Cardiac fibroblast (primary cell): ENCODE data around the gene RBM33.

ENCODE experiments used
- DNase-seq, 2 donors: peaks; one replicate each; pipeline versions ENCODE4 v3.0.0 to v3.0.0-alpha.2; 2010; ENCODE audit warnings: low read depth in 2 of 2
- H3K4me3 ChIP-seq, 2 donors: replicated peaks in 1 of 2; 1 replicate in 1 of 2; 2 replicates in 1 of 2; pipeline ENCODE4 v1.5.1; 2011; ENCODE audit warnings: low read depth in 2 of 2, low read length in 2 of 2, mild to moderate bottlenecking in 2 of 2, moderate library complexity in 1 of 2
- TF ChIP-seq, protein P1 (sequence below): IDR thresholded peaks from one replicate; pipeline ENCODE4 v1.5.1; 2011; ENCODE audit warnings: low read depth, mild to moderate bottlenecking, low read length, inconsistent platforms

The RBM33 gene

DNA sequence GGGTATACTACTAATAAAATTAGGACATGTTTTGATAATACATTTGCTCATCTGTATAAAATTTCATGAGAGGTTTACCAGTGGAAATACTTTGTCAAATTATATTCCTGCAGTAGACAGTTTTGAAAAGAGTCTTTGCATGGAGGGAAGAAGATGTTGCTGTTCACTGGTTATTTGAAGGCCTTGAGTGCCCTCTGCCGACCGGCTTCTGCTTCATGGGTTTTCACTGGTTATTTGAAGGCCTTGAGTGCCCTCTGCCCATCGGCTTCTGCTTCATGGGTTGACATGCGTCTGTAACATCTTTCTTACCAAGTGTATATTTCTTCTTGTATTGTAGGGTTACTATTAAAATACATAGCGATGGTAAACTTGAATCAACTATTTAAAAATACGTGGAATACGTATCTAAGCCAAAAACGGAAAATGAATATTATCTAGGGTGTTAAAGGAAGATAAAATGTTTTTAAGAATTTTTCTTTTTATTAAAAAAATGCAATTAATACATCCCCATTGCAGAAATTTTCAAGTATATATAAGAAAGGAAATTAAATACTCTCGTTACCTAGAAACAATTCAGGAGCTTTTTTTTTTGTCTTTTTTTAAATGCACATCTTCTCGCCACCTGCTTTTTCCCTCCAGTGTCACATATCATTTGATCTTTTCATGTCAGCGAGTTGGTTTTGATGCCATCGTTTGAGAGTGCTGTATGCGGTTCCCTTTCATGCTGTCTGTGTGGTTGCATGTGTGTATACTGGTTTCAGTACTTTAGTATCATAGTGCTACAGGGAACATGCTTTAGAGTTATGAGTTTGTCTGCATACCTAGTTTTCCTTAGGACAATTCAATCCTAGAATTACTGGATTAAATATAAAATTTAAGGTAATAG, 94.4 kb downstream of the RBM33 start:
- peak; percentile 86 to 88 for DNase-seq
- H3K4me3 ChIP-seq, result no peak overlapping the region
- TF ChIP-seq, protein P1, sequence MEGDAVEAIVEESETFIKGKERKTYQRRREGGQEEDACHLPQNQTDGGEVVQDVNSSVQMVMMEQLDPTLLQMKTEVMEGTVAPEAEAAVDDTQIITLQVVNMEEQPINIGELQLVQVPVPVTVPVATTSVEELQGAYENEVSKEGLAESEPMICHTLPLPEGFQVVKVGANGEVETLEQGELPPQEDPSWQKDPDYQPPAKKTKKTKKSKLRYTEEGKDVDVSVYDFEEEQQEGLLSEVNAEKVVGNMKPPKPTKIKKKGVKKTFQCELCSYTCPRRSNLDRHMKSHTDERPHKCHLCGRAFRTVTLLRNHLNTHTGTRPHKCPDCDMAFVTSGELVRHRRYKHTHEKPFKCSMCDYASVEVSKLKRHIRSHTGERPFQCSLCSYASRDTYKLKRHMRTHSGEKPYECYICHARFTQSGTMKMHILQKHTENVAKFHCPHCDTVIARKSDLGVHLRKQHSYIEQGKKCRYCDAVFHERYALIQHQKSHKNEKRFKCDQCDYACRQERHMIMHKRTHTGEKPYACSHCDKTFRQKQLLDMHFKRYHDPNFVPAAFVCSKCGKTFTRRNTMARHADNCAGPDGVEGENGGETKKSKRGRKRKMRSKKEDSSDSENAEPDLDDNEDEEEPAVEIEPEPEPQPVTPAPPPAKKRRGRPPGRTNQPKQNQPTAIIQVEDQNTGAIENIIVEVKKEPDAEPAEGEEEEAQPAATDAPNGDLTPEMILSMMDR, result peak; percentile 60

DNA sequence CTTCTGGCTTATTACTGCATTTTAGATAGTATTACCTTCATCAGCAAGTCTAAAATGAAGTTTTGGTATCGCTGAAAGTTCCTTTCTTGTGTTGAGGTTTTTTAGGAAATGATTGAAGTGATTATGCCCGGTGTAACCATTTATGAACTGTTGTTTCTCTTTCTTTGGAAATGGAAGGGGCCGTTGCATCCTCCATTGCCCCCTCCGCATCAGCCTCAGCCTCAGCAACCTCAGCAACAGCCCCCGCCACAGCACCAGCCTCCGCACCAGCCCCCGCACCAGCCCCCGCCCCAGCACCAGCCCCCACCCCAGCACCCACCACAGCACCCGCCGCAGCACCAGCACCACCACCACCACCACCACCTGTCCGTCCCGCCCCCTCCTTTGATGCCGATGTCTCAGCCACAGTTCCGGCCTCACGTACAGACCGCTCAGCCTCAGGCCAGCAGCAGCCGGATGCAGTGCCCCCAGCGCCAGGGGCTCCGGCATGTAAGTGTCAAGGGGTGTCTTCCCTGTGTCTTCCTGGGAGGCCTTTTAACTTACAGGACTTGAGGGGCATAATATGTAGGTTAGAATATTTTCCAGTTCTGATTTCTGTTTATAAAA, 95.2 kb downstream of the RBM33 start:
- no peak for DNase-seq
- H3K4me3 ChIP-seq, result no peak overlapping the region
- TF ChIP-seq, protein P1, result no peak

DNA sequence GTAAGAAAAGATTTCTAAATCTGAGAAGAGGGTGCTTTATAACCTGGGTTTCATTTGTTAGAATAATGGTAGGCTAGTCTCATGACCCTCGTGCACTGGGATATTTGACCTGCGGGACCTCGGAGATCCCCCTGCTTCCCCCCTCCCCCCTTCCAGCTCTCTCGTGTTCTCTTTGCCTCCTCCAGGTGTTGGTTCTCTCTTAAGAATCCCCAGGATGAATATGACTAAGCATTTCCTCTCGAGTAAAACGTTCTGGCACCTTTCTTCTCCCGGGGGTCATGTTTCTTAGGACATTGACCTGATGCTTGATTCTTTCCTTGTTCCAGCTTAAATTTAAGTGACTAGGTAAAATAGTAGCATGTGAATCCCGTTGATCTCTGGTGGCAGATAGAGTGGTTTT, 96.6 kb downstream of the RBM33 start:
- TF ChIP-seq, protein P1, result no peak

DNA sequence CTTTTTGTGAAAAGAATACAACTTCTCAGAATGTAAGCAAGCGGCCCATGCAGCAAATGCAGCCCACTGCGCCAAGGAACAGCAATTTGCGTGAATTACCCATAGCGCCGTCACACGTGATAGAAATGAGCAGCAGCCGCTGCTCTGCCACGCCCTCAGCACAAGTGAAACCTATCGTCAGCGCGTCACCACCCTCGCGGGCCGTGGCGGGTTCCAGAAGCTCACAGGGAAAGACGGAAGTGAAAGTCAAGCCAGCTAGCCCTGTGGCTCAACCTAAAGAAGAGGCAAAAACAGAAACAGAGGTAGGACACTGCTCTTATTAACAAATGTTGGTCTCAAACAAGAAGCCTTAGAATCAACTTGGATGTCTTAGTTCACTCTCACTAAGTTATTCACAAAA, 97.3 kb downstream of the RBM33 start:
- TF ChIP-seq, protein P1, result no peak
- DNase-seq, result no peak
- no peak overlapping the region for H3K4me3 ChIP-seq

More for the DNA sequence above, 96.6 kb downstream of the RBM33 start:
- no peak for DNase-seq
- H3K4me3 ChIP-seq, result no peak overlapping the region

DNA sequence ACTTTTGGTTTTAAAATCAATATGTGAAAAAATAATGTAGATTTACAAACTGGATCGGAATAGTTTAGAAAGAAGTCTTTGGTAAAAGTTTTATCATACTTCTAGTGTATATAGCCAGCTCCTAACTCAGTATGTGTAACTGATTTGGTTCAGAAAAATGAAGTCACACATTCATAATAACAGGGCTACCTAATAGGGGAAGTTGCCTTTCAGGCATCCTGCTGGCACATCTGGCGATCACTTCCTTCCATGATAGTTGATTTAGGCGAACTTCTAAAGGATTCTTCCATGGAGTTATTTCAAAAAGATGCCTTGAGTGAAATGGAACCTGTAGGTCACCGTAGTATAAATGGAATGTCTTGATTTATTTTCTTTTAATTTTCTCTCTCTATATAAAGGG, 98.7 kb downstream of the RBM33 start:
- TF ChIP-seq, protein P1, result no peak
- no peak for DNase-seq
- H3K4me3 ChIP-seq, result no peak overlapping the region

DNA sequence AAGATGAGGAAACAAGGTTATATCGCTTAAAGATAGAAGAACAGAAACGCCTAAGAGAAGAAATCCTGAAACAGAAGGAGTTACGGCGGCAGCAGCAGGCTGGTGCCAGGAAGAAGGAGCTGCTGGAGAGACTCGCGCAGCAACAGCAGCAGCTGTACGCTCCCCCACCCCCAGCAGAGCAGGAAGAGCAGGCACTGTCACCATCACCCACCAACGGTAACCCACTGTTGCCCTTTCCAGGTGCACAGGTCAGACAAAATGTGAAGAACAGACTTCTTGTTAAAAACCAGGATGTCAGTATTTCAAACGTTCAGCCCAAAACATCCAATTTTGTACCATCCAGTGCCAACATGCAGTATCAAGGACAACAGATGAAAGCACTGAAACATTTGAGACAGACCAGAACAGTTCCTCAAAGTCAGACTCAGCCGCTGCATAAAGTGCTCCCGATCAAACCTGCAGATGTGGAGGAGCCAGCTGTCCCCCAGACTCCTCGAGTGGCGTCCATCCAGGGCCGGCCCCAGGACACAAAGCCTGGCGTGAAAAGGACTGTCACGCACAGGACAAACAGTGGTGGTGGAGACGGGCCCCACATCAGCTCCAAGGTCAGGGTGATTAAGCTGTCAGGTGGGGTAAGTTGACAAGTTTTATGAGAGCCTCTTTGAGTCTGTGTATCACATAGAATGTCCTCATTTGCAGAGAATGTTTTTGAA, 100.7 kb downstream of the RBM33 start:
- no peak for DNase-seq
- TF ChIP-seq, protein P1, result no peak
- no peak overlapping the region for H3K4me3 ChIP-seq
